ENCODE results near the gene FZD2. TPM values are rescaled to one million over a fixed set of nuclear protein-coding genes. Genes with fewer than 3 reads are reported as not detected.
"Not testable (repeated sequence)": the region's sequence is repeated elsewhere in the genome, so short reads cannot be mapped to it uniquely, and the experiment has no call there.

Gene FZD2
- total RNA-seq, result 0.84 TPM

GRCh38 chr17:44556832-44557606 is at the start of gene FZD2:
Gene FZD2, plus strand, starts transcription at chr17:44557484. Its CDS starts 205 bp downstream, at chr17:44557689.
- H3K9me3 ChIP-seq (ENCODE audit: low read depth, low read length), result no peaks in the 10 kb centered on the region
- peaks cover 39% of the 10 kb centered on the region for H3K27me3 ChIP-seq (ENCODE audit: insufficient read depth, low read length)
- H3K4me1 ChIP-seq (ENCODE audit: insufficient read depth, low read length), result peaks cover 36% of the 10 kb centered on the region
- peak within 1 kb of the TSS; percentile 69 for H3K4me3 ChIP-seq (ENCODE audit: low read length)

GRCh38 chr17:44511241-44512134 is 45.8 kb upstream of the FZD2 start:
- not testable (repeated sequence) for H3K27me3 ChIP-seq (ENCODE audit: insufficient read depth, low read length); H3K9me3 ChIP-seq (ENCODE audit: low read depth, low read length); H3K4me1 ChIP-seq (ENCODE audit: insufficient read depth, low read length); H3K4me3 ChIP-seq (ENCODE audit: low read length)

- Histone ChIP-seq H3K4me3 (ENCODE audit: low read length) (no peak overlapping the region), H3K4me1 (ENCODE audit: insufficient read depth, low read length) (no peaks in the 10 kb centered on the region)
These were observed 39.3 kb upstream of the FZD2 start for GRCh38 chr17:44518032-44518431.

GRCh38 chr17:44522883-44523671 is 34.2 kb upstream of the FZD2 start:
- Histone ChIP-seq H3K9me3 (ENCODE audit: low read depth, low read length) (no peaks in the 10 kb centered on the region), H3K27me3 (ENCODE audit: insufficient read depth, low read length) (no peaks in the 10 kb centered on the region), H3K4me3 (ENCODE audit: low read length) (no peak overlapping the region), H3K4me1 (ENCODE audit: insufficient read depth, low read length) (no peaks in the 10 kb centered on the region)

More at GRCh38 chr17:44518032-44518431, 39.3 kb upstream of the FZD2 start:
- Histone ChIP-seq H3K9me3 (ENCODE audit: low read depth, low read length) (no peaks in the 10 kb centered on the region), H3K27me3 (ENCODE audit: insufficient read depth, low read length) (no peaks in the 10 kb centered on the region)

GRCh38 chr17:44523672-44523972 is 33.7 kb upstream of the FZD2 start:
- Histone ChIP-seq H3K27me3 (ENCODE audit: insufficient read depth, low read length) (no peaks in the 10 kb centered on the region), H3K4me1 (ENCODE audit: insufficient read depth, low read length) (no peaks in the 10 kb centered on the region), H3K4me3 (ENCODE audit: low read length) (no peak overlapping the region), H3K9me3 (ENCODE audit: low read depth, low read length) (no peaks in the 10 kb centered on the region)

GRCh38 chr17:44527102-44527501 is 30.2 kb upstream of the FZD2 start:
- no peaks in the 10 kb centered on the region for H3K4me1 ChIP-seq (ENCODE audit: insufficient read depth, low read length)
- no peaks in the 10 kb centered on the region for H3K9me3 ChIP-seq (ENCODE audit: low read depth, low read length)

GRCh38 chr17:44527954-44528353 is 29.3 kb upstream of the FZD2 start:
- Histone ChIP-seq H3K4me1 (ENCODE audit: insufficient read depth, low read length) (no peaks in the 10 kb centered on the region), H3K4me3 (ENCODE audit: low read length) (no peak overlapping the region), H3K27me3 (ENCODE audit: insufficient read depth, low read length) (no peaks in the 10 kb centered on the region), H3K9me3 (ENCODE audit: low read depth, low read length) (no peaks in the 10 kb centered on the region)

More at GRCh38 chr17:44527102-44527501, 30.2 kb upstream of the FZD2 start:
- no peak overlapping the region for H3K4me3 ChIP-seq (ENCODE audit: low read length)
- no peaks in the 10 kb centered on the region for H3K27me3 ChIP-seq (ENCODE audit: insufficient read depth, low read length)

GRCh38 chr17:44529864-44530263 is 27.4 kb upstream of the FZD2 start:
- H3K4me3 ChIP-seq (ENCODE audit: low read length), result no peak overlapping the region
- peaks cover 8% of the 10 kb centered on the region for H3K4me1 ChIP-seq (ENCODE audit: insufficient read depth, low read length)
- H3K9me3 ChIP-seq (ENCODE audit: low read depth, low read length), result no peaks in the 10 kb centered on the region
- no peaks in the 10 kb centered on the region for H3K27me3 ChIP-seq (ENCODE audit: insufficient read depth, low read length)

- Histone ChIP-seq H3K9me3 (ENCODE audit: low read depth, low read length) (no peaks in the 10 kb centered on the region), H3K4me3 (ENCODE audit: low read length) (no peak overlapping the region), H3K27me3 (ENCODE audit: insufficient read depth, low read length) (no peaks in the 10 kb centered on the region), H3K4me1 (ENCODE audit: insufficient read depth, low read length) (peaks cover 14% of the 10 kb centered on the region)
These were observed 26.3 kb upstream of the FZD2 start for GRCh38 chr17:44530896-44531418.

GRCh38 chr17:44533533-44534246 is 23.6 kb upstream of the FZD2 start:
- peaks cover 23% of the 10 kb centered on the region for H3K4me1 ChIP-seq (ENCODE audit: insufficient read depth, low read length)
- H3K4me3 ChIP-seq (ENCODE audit: low read length), result no peak overlapping the region
- H3K9me3 ChIP-seq (ENCODE audit: low read depth, low read length), result no peaks in the 10 kb centered on the region
- H3K27me3 ChIP-seq (ENCODE audit: insufficient read depth, low read length), result no peaks in the 10 kb centered on the region

- Histone ChIP-seq H3K27me3 (ENCODE audit: insufficient read depth, low read length) (no peaks in the 10 kb centered on the region), H3K4me1 (ENCODE audit: insufficient read depth, low read length) (peaks cover 23% of the 10 kb centered on the region), H3K4me3 (ENCODE audit: low read length) (no peak overlapping the region), H3K9me3 (ENCODE audit: low read depth, low read length) (no peaks in the 10 kb centered on the region)
These were observed 21.0 kb upstream of the FZD2 start for GRCh38 chr17:44536090-44536953.

- H3K4me3 ChIP-seq (ENCODE audit: low read length), result not testable (repeated sequence)
These were observed 19.4 kb upstream of the FZD2 start for GRCh38 chr17:44537922-44538321.

GRCh38 chr17:44539673-44540072 is 17.6 kb upstream of the FZD2 start:
- Histone ChIP-seq H3K4me3 (ENCODE audit: low read length) (no peak overlapping the region), H3K9me3 (ENCODE audit: low read depth, low read length) (no peaks in the 10 kb centered on the region), H3K4me1 (ENCODE audit: insufficient read depth, low read length) (peaks cover 14% of the 10 kb centered on the region), H3K27me3 (ENCODE audit: insufficient read depth, low read length) (no peaks in the 10 kb centered on the region)

More at GRCh38 chr17:44537922-44538321, 19.4 kb upstream of the FZD2 start:
- H3K4me1 ChIP-seq (ENCODE audit: insufficient read depth, low read length), result peaks cover 23% of the 10 kb centered on the region
- H3K27me3 ChIP-seq (ENCODE audit: insufficient read depth, low read length); H3K9me3 ChIP-seq (ENCODE audit: low read depth, low read length): not testable (repeated sequence)

All from mononuclear cell (primary cell).